ENCODE results near the gene EVL.

DNA sequence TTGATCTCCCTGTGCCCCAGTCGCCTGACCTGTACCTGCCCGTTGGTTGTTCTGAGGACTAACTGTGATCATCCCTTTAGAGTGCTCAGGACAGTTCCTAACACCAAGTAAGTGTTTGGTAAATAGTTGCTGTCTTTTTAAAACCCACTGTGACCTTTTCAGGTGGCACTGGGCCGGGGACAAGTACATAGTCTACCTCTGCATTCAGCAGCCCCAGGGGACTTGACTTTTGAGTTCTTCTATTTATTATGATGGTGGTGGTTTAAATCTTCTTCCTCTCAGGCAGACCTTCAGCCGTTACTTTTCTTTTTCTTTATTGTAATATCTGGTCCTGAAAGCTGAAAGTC, 38.8 kb downstream of the EVL start:
- TF ChIP-seq, protein P1, sequence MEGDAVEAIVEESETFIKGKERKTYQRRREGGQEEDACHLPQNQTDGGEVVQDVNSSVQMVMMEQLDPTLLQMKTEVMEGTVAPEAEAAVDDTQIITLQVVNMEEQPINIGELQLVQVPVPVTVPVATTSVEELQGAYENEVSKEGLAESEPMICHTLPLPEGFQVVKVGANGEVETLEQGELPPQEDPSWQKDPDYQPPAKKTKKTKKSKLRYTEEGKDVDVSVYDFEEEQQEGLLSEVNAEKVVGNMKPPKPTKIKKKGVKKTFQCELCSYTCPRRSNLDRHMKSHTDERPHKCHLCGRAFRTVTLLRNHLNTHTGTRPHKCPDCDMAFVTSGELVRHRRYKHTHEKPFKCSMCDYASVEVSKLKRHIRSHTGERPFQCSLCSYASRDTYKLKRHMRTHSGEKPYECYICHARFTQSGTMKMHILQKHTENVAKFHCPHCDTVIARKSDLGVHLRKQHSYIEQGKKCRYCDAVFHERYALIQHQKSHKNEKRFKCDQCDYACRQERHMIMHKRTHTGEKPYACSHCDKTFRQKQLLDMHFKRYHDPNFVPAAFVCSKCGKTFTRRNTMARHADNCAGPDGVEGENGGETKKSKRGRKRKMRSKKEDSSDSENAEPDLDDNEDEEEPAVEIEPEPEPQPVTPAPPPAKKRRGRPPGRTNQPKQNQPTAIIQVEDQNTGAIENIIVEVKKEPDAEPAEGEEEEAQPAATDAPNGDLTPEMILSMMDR (IDR thresholded peaks at IDR 0.05; ENCODE audit: insufficient read depth, low read length): no peak
- no peak for TF ChIP-seq SPI1 (IDR thresholded peaks at IDR 0.05; ENCODE audit: borderline replicate concordance, low read depth)
- TF ChIP-seq, protein P2, sequence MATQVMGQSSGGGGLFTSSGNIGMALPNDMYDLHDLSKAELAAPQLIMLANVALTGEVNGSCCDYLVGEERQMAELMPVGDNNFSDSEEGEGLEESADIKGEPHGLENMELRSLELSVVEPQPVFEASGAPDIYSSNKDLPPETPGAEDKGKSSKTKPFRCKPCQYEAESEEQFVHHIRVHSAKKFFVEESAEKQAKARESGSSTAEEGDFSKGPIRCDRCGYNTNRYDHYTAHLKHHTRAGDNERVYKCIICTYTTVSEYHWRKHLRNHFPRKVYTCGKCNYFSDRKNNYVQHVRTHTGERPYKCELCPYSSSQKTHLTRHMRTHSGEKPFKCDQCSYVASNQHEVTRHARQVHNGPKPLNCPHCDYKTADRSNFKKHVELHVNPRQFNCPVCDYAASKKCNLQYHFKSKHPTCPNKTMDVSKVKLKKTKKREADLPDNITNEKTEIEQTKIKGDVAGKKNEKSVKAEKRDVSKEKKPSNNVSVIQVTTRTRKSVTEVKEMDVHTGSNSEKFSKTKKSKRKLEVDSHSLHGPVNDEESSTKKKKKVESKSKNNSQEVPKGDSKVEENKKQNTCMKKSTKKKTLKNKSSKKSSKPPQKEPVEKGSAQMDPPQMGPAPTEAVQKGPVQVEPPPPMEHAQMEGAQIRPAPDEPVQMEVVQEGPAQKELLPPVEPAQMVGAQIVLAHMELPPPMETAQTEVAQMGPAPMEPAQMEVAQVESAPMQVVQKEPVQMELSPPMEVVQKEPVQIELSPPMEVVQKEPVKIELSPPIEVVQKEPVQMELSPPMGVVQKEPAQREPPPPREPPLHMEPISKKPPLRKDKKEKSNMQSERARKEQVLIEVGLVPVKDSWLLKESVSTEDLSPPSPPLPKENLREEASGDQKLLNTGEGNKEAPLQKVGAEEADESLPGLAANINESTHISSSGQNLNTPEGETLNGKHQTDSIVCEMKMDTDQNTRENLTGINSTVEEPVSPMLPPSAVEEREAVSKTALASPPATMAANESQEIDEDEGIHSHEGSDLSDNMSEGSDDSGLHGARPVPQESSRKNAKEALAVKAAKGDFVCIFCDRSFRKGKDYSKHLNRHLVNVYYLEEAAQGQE (IDR thresholded peaks at IDR 0.05; ENCODE audit: insufficient replicate concordance, low read depth): no peak
- no peak for TF ChIP-seq POLR2AphosphoS5 (IDR thresholded peaks at IDR 0.05; ENCODE audit: low read depth)
- no peak for TF ChIP-seq GABPA (IDR thresholded peaks at IDR 0.05; ENCODE audit: low read depth)

Measured in HL-60 (cell line).